Measurements from ENCODE around the gene MX2.
"Not testable (repeated sequence)": the region's sequence is repeated elsewhere in the genome, so short reads cannot be mapped to it uniquely, and the experiment has no call there.

DNA sequence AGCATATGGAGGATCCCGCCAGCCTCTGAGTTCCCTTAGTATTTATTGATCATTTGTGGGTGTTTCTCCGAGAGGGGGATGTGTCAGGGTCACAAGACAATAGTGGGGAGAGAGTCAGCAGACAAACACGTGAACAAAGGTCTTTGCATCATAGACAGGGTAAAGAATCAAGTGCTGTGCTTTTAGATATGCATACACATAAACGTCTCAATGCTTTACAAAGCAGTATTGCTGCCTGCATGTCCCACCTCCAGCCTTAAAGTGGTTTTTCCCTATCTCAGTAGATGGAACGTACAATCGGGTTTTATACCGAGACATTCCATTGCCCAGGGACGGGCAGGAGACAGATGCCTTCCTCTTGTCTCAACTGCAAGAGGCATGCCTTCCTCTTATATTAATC is 59.2 kb downstream of the MX2 start:
- TF ChIP-seq, protein P1, sequence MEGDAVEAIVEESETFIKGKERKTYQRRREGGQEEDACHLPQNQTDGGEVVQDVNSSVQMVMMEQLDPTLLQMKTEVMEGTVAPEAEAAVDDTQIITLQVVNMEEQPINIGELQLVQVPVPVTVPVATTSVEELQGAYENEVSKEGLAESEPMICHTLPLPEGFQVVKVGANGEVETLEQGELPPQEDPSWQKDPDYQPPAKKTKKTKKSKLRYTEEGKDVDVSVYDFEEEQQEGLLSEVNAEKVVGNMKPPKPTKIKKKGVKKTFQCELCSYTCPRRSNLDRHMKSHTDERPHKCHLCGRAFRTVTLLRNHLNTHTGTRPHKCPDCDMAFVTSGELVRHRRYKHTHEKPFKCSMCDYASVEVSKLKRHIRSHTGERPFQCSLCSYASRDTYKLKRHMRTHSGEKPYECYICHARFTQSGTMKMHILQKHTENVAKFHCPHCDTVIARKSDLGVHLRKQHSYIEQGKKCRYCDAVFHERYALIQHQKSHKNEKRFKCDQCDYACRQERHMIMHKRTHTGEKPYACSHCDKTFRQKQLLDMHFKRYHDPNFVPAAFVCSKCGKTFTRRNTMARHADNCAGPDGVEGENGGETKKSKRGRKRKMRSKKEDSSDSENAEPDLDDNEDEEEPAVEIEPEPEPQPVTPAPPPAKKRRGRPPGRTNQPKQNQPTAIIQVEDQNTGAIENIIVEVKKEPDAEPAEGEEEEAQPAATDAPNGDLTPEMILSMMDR (IDR thresholded peaks at IDR 0.05; ENCODE audit: poor library complexity, severe bottlenecking): not testable (repeated sequence)
- TF ChIP-seq EP300 (conservative IDR thresholded peaks at IDR 0.05; ENCODE audit: poor library complexity, severe bottlenecking): not testable (repeated sequence)

Data from neural cell (in vitro differentiated cells).